ENCODE data around the gene NFYC.

The NFYC gene

DNA sequence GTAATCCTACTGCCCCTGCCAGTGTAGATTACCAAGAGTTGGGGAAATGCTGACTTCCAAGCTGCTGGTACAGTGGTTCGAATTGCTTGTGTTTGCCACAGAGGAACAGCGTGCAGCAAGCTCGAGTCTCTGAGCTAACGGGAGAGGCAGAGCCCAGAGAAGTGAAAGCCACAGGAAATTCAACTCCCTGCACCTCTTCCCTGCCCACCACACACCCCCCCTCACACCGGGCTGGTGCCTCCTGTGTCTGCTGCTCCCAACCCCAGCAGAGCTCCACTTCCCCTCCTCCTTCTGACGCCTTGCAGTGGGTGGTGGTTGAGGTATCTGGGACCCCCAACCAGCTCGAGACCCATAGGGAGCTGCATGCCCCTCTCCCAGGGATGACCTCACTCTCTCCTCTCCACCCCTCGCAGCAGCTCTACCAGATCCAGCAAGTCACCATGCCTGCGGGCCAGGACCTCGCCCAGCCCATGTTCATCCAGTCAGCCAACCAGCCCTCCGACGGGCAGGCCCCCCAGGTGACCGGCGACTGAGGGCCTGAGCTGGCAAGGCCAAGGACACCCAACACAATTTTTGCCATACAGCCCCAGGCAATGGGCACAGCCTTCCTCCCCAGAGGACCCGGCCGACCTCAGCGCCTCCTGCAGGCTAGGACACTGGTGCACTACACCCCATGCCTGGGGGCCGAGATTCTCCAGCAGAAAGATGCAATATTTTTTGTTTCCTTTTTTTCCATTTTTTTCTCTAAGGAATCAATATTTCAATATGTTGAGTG lies 79.0 kb downstream of the NFYC start:
- no peak overlapping the region for H3K4me3 ChIP-seq (replicated peaks in 1 of 2; ENCODE audit: low read depth in 2 of 2, low read length in 2 of 2)
- no peak for DNase-seq (ENCODE audit: low read depth in 2 of 2)
- no peak for TF ChIP-seq CTCF (IDR thresholded peaks at IDR 0.05; ENCODE audit: low read depth, low read length)

- no peak for DNase-seq (ENCODE audit: low read depth in 2 of 2)
- no peak overlapping the region for H3K4me3 ChIP-seq (replicated peaks in 1 of 2; ENCODE audit: low read depth in 2 of 2, low read length in 2 of 2)
- no peak for TF ChIP-seq CTCF (IDR thresholded peaks at IDR 0.05; ENCODE audit: low read depth, low read length)
Observed at GRCh38 chr1:40772146-40772955, 80.8 kb downstream of the NFYC start.

DNA sequence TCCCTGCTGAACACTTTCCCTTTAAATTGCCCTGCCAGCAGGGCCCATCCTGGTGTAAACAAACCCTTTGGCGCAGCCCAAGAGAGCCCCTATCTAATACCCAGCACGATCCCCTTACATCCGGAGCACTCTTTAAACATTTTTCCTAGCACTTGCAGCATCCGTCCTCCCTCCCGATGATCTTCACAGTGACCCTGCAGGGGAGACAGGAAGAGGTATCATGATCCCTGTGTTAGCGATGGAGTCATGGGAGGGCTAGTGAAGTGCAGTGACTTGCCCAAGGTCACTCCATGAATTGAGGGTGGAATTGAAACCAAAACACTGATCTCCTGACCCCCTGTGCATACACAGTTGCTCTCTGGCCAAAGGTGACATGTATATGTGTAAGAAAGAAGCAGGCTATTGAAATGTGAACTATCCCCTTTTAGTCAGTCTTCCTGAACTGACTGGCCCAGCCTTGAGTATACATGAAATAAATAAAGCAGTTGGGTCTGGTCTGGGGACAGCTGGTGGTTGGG lies 82.3 kb downstream of the NFYC start:
- TF ChIP-seq CTCF (IDR thresholded peaks at IDR 0.05; ENCODE audit: low read depth, low read length): no peak
- H3K4me3 ChIP-seq (replicated peaks in 1 of 2; ENCODE audit: low read depth in 2 of 2, low read length in 2 of 2): no peak overlapping the region
- DNase-seq (ENCODE audit: low read depth in 2 of 2): no peak

DNA sequence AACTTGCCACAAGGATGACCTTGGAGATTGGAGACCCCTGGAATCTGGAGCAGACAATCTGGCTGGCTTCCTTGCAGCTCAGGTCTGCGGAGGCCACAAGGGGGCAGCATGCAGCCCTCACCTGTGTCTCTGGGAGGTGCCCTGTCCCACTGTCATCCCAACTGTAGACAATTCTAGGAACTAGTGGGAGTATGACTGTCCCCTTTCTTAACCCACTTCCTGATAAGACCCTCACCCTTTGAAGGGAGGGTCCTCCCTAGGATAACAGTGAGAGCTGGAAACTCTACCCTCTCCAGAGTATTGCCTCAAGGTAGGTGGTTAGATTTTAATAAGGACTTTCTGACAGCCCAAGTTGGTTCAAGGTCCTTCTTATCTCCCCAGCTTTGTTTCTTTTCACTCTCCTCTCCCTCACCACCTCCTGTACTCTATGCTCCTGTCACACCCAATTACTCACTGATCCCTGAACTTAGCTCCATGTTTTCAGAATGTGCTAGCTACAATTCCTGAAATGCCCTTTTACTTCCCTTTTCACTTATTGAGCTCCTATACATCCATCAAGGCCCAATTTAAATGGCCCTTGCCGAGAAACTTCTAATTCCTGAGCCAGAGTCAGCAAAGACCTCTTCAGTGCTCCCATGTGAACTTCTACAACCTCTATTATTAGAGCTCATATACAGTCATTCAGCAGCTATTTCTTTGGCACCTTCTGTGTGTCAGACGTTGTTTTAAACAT lies 82.9 kb downstream of the NFYC start:
- peak; percentile 83 for TF ChIP-seq CTCF (IDR thresholded peaks at IDR 0.05; ENCODE audit: low read depth, low read length)
- no peak overlapping the region for H3K4me3 ChIP-seq (replicated peaks in 1 of 2; ENCODE audit: low read depth in 2 of 2, low read length in 2 of 2)
- DNase-seq (ENCODE audit: low read depth in 2 of 2): peak; percentile 32 to 41

DNA sequence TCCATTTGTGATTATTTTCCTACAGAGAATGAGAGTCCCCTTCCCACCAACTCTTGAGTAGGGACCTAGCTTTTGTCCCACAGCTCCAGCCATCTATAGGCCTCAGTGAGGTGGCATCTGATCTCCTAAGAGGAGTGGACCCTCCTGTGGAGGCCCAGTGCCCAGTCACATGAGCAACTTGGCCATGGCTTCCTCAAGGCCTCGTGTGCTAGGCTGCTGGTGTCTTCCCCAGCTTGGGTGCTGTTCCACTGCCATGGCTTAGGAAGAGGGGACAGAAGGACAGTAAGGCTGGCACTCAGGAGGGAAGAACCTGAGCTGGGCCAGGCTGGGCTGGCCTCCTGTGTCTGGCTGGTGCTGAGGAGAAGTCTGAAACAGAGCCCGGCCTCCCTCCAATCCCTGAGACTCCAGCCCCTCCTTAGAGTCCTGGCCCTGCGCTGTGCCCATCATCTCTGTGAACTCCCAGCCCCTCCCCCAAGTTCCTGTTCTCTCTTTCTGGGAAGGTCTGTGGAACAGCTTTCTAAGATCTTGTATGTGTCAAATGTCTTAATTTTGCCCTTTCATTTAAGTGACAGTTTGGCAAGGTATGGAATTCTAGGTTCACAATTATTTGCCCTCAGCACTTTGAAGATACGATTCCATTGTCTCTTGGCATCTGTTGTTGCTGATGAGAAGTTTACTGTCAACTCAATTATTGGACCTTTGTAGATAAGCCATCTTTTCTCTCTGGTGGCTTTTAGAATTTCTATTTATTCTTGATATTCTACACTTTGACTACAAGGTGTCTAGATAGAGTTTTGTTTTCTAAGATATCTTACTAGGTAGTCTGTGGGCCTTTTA lies 85.0 kb downstream of the NFYC start:
- TF ChIP-seq CTCF (IDR thresholded peaks at IDR 0.05; ENCODE audit: low read depth, low read length): no peak
- no peak overlapping the region for H3K4me3 ChIP-seq (replicated peaks in 1 of 2; ENCODE audit: low read depth in 2 of 2, low read length in 2 of 2)
- DNase-seq (ENCODE audit: low read depth in 2 of 2): no peak
